Suprapubic skin (tissue), 4 donors: ENCODE results near the gene ISY1. TPM values are rescaled to one million over a fixed set of nuclear protein-coding genes. Genes with fewer than 3 reads are reported as not detected.
"Not testable (repeated sequence)": the region's sequence is repeated elsewhere in the genome, so short reads cannot be mapped to it uniquely, and the experiment has no call there.

ENCODE experiments used
- DNase-seq, 2 donors: peaks; one replicate each; pipeline ENCODE4 v3.0.0-alpha.2; 2019; ENCODE audit warnings: low spot score in 2 of 2
- H3K27ac ChIP-seq: fragments of 200-600 bp; sonication (generic); one replicate; pipeline ENCODE4 v1.5.1; 2019
- H3K27me3 ChIP-seq: fragments of 200-600 bp; sonication (generic); one replicate; pipeline ENCODE4 v1.5.1; 2019
- H3K36me3 ChIP-seq: fragments of 200-600 bp; sonication (generic); one replicate; pipeline ENCODE4 v1.5.1; 2019
- H3K4me1 ChIP-seq: fragments of 200-600 bp; sonication (generic); one replicate; pipeline ENCODE4 v1.5.1; 2019
- H3K4me3 ChIP-seq: fragments of 200-600 bp; sonication (generic); one replicate; pipeline ENCODE4 v1.5.1; 2019; ENCODE audit warnings: mild to moderate bottlenecking
- H3K9me3 ChIP-seq: fragments of 200-600 bp; sonication (generic); one replicate; pipeline ENCODE4 v1.5.1; 2019
- EP300 ChIP-seq: sonication (generic); formaldehyde crosslinking; IDR thresholded peaks from one replicate; pipeline ENCODE4 v1.6.1; 2017; ENCODE audit warnings: antibody characterized with exemption
- POLR2A ChIP-seq, 2 donors: fragments of 450-650 bp; IDR thresholded peaks; one replicate each; pipeline ENCODE4 v1.6.1; 2017; ENCODE audit warnings: antibody characterized with exemption in 2 of 2, mild to moderate bottlenecking in 2 of 2, moderate library complexity in 2 of 2
- POLR2AphosphoS5 ChIP-seq, 3 donors: sonication (generic); formaldehyde crosslinking; IDR thresholded peaks; one replicate each; pipeline ENCODE4 v1.6.1; 2017; ENCODE audit warnings: antibody characterized with exemption in 3 of 3
- WGBS: methylation state at CpG from one replicate; pipeline ENCODE4 v1.1.5; 2018; 5-methylcytosine and 5-hydroxymethylcytosine counted together
- total RNA-seq, 4 donors: library from RNA; depleted of rRNA; stranded (reverse); fragments of >200 nt; gene quantifications; one replicate each; pipeline ENCODE4 v1.1.0, GENCODE V29; 2016
- TF ChIP-seq, protein P1 (sequence below), 2 donors: fragments of 200-600 bp in 1 of 2; fragments of 450-650 bp in 1 of 2; sonication (generic) in 1 of 2; IDR thresholded peaks; one replicate each; pipeline ENCODE4 v1.5.1; 2016 to 2019; ENCODE audit warnings: antibody characterized with exemption in 2 of 2, mild to moderate bottlenecking in 1 of 2, moderate library complexity in 1 of 2

Gene ISY1
- total RNA-seq, 4 donors from 2014 or later: 6.3 to 18.2 (median 16.3) TPM

DNA sequence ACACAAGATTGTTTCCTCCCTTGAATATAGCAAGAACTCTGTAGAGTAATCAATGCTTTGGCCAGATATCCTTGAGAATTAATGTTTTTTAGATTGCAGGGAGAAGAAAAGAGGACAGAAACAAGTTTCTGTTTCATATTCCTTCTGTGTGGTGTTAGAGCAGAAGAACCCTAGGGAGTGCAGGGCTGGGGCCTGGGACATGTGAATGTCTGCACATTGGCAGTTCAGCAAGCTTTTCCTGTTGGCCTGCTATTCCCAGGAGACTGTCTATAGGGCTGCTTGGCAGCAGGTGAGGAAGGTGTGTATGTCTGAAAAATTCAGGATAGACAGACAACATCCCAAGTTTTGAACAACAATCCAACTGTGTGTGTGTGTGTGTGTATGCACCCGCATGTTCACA, 36.5 kb upstream of the ISY1 start:
- H3K4me1 ChIP-seq: peaks cover 34% of the 10 kb centered on the region
- DNase-seq: no peak
- no peaks in the 10 kb centered on the region for H3K27me3 ChIP-seq
- H3K27ac ChIP-seq: peak overlapping the region; percentile 81
- no peaks in the 10 kb centered on the region for H3K36me3 ChIP-seq
- WGBS: 46% methylated on average over 1 of the region's 1 CpG
- no peak overlapping the region for H3K4me3 ChIP-seq
- H3K9me3 ChIP-seq: no peaks in the 10 kb centered on the region
- TF ChIP-seq POLR2AphosphoS5 (IDR thresholded peaks at IDR 0.05): no peak

GRCh38 chr3:129196601-129197000, 35.7 kb upstream of the ISY1 start:
- H3K36me3 ChIP-seq: no peaks in the 10 kb centered on the region
- WGBS: 84% methylated on average over 3 of the region's 3 CpGs
- TF ChIP-seq, protein P1, sequence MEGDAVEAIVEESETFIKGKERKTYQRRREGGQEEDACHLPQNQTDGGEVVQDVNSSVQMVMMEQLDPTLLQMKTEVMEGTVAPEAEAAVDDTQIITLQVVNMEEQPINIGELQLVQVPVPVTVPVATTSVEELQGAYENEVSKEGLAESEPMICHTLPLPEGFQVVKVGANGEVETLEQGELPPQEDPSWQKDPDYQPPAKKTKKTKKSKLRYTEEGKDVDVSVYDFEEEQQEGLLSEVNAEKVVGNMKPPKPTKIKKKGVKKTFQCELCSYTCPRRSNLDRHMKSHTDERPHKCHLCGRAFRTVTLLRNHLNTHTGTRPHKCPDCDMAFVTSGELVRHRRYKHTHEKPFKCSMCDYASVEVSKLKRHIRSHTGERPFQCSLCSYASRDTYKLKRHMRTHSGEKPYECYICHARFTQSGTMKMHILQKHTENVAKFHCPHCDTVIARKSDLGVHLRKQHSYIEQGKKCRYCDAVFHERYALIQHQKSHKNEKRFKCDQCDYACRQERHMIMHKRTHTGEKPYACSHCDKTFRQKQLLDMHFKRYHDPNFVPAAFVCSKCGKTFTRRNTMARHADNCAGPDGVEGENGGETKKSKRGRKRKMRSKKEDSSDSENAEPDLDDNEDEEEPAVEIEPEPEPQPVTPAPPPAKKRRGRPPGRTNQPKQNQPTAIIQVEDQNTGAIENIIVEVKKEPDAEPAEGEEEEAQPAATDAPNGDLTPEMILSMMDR (IDR thresholded peaks at IDR 0.05): no peak
- TF ChIP-seq EP300: no peak
- TF ChIP-seq POLR2AphosphoS5 (IDR thresholded peaks at IDR 0.05): no peak
- TF ChIP-seq POLR2A (IDR thresholded peaks at IDR 0.05): no peak
- no peak overlapping the region for H3K4me3 ChIP-seq
- H3K27ac ChIP-seq: peak overlapping the region; percentile 81
- H3K4me1 ChIP-seq: peaks cover 34% of the 10 kb centered on the region
- H3K9me3 ChIP-seq: no peaks in the 10 kb centered on the region
- no peaks in the 10 kb centered on the region for H3K27me3 ChIP-seq
- DNase-seq: no peak

GRCh38 chr3:129195731-129196256, 34.9 kb upstream of the ISY1 start:
- 13% methylated on average over 6 of the region's 6 CpGs for WGBS
- H3K4me3 ChIP-seq: no peak overlapping the region
- H3K36me3 ChIP-seq: no peaks in the 10 kb centered on the region
- H3K27ac ChIP-seq: peak overlapping the region; percentile 81
- no peaks in the 10 kb centered on the region for H3K9me3 ChIP-seq
- peaks cover 34% of the 10 kb centered on the region for H3K4me1 ChIP-seq
- TF ChIP-seq POLR2AphosphoS5 (IDR thresholded peaks at IDR 0.05) (no peak), EP300 (no peak), POLR2A (IDR thresholded peaks at IDR 0.05) (no peak)
- TF ChIP-seq, protein P1 (IDR thresholded peaks at IDR 0.05): no peak
- no peaks in the 10 kb centered on the region for H3K27me3 ChIP-seq
- DNase-seq: no peak

GRCh38 chr3:129189793-129190192, 28.9 kb upstream of the ISY1 start:
- peaks cover 12% of the 10 kb centered on the region for H3K4me1 ChIP-seq
- WGBS: 89% methylated on average over 8 of the region's 8 CpGs
- not testable (repeated sequence) for H3K4me3 ChIP-seq, H3K27me3 ChIP-seq, H3K36me3 ChIP-seq, DNase-seq, H3K27ac ChIP-seq, H3K9me3 ChIP-seq

- H3K27ac ChIP-seq: no peak overlapping the region
Observed at GRCh38 chr3:129187857-129188256, 27.0 kb upstream of the ISY1 start.

GRCh38 chr3:129185783-129186182, 24.9 kb upstream of the ISY1 start:
- H3K4me1 ChIP-seq: peaks cover 31% of the 10 kb centered on the region
- H3K36me3 ChIP-seq: no peaks in the 10 kb centered on the region
- H3K27me3 ChIP-seq: no peaks in the 10 kb centered on the region
- no peak for DNase-seq
- no peak overlapping the region for H3K27ac ChIP-seq
- no peak for TF ChIP-seq EP300
- no peak for TF ChIP-seq POLR2A (IDR thresholded peaks at IDR 0.05)
- TF ChIP-seq POLR2AphosphoS5 (IDR thresholded peaks at IDR 0.05): no peak
- TF ChIP-seq, protein P1 (IDR thresholded peaks at IDR 0.05): no peak
- H3K4me3 ChIP-seq: no peak overlapping the region
- no peaks in the 10 kb centered on the region for H3K9me3 ChIP-seq
- 87% methylated on average over 3 of the region's 3 CpGs for WGBS

More at GRCh38 chr3:129187857-129188256, 27.0 kb upstream of the ISY1 start:
- TF ChIP-seq POLR2A (IDR thresholded peaks at IDR 0.05) (no peak), POLR2AphosphoS5 (IDR thresholded peaks at IDR 0.05) (no peak), EP300 (no peak)
- TF ChIP-seq, protein P1 (IDR thresholded peaks at IDR 0.05): no peak
- WGBS: 50% methylated on average over 1 of the region's 1 CpG
- no peak for DNase-seq
- no peaks in the 10 kb centered on the region for H3K9me3 ChIP-seq
- peaks cover 18% of the 10 kb centered on the region for H3K4me1 ChIP-seq
- no peak overlapping the region for H3K4me3 ChIP-seq
- no peaks in the 10 kb centered on the region for H3K36me3 ChIP-seq
- H3K27me3 ChIP-seq: no peaks in the 10 kb centered on the region

DNA sequence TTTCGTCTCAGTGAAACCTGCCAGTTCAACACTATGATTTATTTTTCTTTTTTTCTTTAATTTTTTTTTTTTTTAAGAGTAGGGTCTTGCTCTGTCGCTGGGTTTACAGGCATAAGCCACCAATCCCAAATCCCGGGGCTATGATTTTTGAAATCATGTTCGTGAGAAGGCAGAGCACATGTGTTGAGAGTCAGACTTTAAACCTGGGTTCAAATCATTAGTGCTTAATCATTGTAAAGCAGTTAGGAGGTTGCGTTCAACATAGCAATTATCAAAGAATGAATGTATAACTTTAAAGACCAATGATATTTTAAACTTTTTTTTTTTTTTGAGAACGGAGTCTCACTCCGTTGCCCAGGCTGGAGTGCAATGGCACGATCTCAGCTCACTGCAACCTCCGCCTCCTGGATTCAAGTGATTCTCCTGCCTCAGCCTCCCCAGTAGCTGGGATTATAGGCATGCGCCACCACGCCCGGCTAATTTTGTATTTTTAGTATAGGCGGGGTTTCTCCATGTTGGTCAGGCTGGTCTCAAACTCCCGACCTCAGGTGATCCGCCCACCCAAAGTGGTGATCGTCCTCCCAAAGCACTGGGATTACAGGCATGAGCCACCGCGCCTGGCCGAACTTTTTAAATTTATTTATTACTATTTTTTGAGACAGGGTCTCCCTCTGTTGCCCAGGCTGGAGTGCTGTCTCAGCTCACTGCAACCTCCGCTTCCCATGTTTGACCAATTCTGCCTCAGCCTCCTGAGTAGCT, 24.1 kb upstream of the ISY1 start:
- not testable (repeated sequence) for DNase-seq, H3K36me3 ChIP-seq, H3K9me3 ChIP-seq, H3K27me3 ChIP-seq
- Histone ChIP-seq H3K4me1 (peaks cover 39% of the 10 kb centered on the region), H3K4me3 (peak overlapping the region; percentile 95), H3K27ac (peak overlapping the region; percentile 100)
- WGBS: 75% methylated on average over 20 of the region's 20 CpGs
